Kidney (tissue), 14 donors: Measurements from ENCODE around the gene CDRT4. TPM values are rescaled to one million over a fixed set of nuclear protein-coding genes. Genes with fewer than 3 reads are reported as not detected.

Source experiments
- DNase-seq, 5 donors: peaks; one replicate each; pipeline ENCODE4 v3.0.0-alpha.2; 2013 to 2020
- FAIRE-seq: peaks from 2 replicates; lab custom pipeline; 2012; peaks lifted over from hg19 to GRCh38; lab: Jason Lieb, UNC
- H3K27ac ChIP-seq, 2 donors: one replicate each; pipeline ENCODE4 v1.7.0; 2013; ENCODE audit warnings: low read depth in 2 of 2, low read length in 2 of 2, inconsistent platforms in 1 of 2
- H3K27me3 ChIP-seq: one replicate; pipeline ENCODE4 v1.7.1; 2013; ENCODE audit warnings: low read length, inconsistent platforms; ENCODE audit not compliant: control insufficient read depth, insufficient read depth
- H3K36me3 ChIP-seq, 3 donors: one replicate each; pipeline versions ENCODE4 v1.7.0 to v1.7.1; 2013; ENCODE audit warnings: low read length in 3 of 3, control low read depth in 1 of 3, inconsistent platforms in 1 of 3; ENCODE audit not compliant: insufficient read depth in 3 of 3, control insufficient read depth in 2 of 3
- H3K4me1 ChIP-seq, 3 donors: one replicate each; pipeline versions ENCODE4 v1.7.0 to v1.7.1; 2013; ENCODE audit warnings: low read length in 3 of 3, inconsistent platforms in 1 of 3, low read depth in 1 of 3; ENCODE audit not compliant: control insufficient read depth in 2 of 3, insufficient read depth in 2 of 3
- H3K4me3 ChIP-seq, 3 donors: one replicate each; pipeline versions ENCODE4 v1.7.0 to v1.8.1; 2013; ENCODE audit warnings: low read length in 3 of 3, control low read depth in 1 of 3, inconsistent platforms in 1 of 3
- H3K9ac ChIP-seq, 3 donors: one replicate each; pipeline versions ENCODE4 v1.7.0 to v1.7.1; 2013; ENCODE audit warnings: low read length in 3 of 3, control low read depth in 1 of 3, inconsistent platforms in 1 of 3
- H3K9me3 ChIP-seq, 3 donors: one replicate each; pipeline versions ENCODE4 v1.7.0 to v1.7.1; 2013; ENCODE audit warnings: low read length in 3 of 3, control low read depth in 1 of 3, inconsistent platforms in 1 of 3; ENCODE audit not compliant: control insufficient read depth in 2 of 3, insufficient read depth in 1 of 3
- CTCF ChIP-seq: IDR thresholded peaks from 3 replicates; pipeline ENCODE4 v1.5.1; 2012; ENCODE audit warnings: mild to moderate bottlenecking, moderate library complexity, borderline replicate concordance; ENCODE audit not compliant: insufficient read depth; ENCODE audit errors: extremely low read depth
- intact Hi-C: fragments of 100-400 bp; cut with DNase I; formaldehyde crosslinking; loops from one replicate; pipeline ENCODE4 v1.11.1; 2022
- polyA plus RNA-seq: library from polyadenylated mRNA; stranded (reverse); fragments of 350-450 nt; fragmentation: Illumina TruSeq; extraction: RNeasy Lipid Tissue Mini Kit (QIAGEN cat#74804); gene quantifications from one replicate; pipeline ENCODE4 v1.2.3, GENCODE V29; 2014; ENCODE audit warnings: low read depth, low replicate concordance; ENCODE audit not compliant: insufficient read depth
- total RNA-seq: library from RNA; stranded (reverse); fragmentation: NEBNext Ultra II Directional; extraction: Animal tissue kit (Norgen Biotek cat#: 25700); gene quantifications from one replicate; pipeline ENCODE4 v1.2.1, GENCODE V29; 2021
- donor health status: control.
- donor health status: control.
- donor health status: control.
- donor health status: control.
- donor health status: control.
- donor health status: DM: yes; HTN: yes; CAD: no.
- donor health status: Normal renal cell carcinoma (clear cell type).

Gene CDRT4
- total and polyA plus RNA-seq, 2 donors from 2014 or later, result 4.6 to 8.0 TPM

- peak; percentile 85 for TF ChIP-seq CTCF
- H3K4me3 ChIP-seq, result peak overlapping the region in 1 of 3 donors; percentile 43
- peak overlapping the region in 1 of 3 donors; percentile 69 for H3K9ac ChIP-seq
- no peaks in the 10 kb centered on the region for H3K27me3 ChIP-seq
- no peaks in the 10 kb centered on the region for H3K36me3 ChIP-seq
- FAIRE-seq (no peak), DNase-seq (peak; percentile 89 to 96 (median 93))
- intact Hi-C loops, result loop anchor here (5.0 kb wide), 1 partner anchor 245 kb away; no protein-coding TSS in a partner anchor
- peak overlapping the region; percentile 62 to 71 for H3K27ac ChIP-seq
- H3K9me3 ChIP-seq, result no peaks in the 10 kb centered on the region
- peaks cover 4 to 13% (median 9%) of the 10 kb centered on the region in 3 donors for H3K4me1 ChIP-seq
These were observed 35.1 kb upstream of the CDRT4 start for GRCh38 chr17:15502369-15503112.

GRCh38 chr17:15501793-15502192, 34.4 kb upstream of the CDRT4 start:
- Histone ChIP-seq H3K4me3 (no peak overlapping the region), H3K9me3 (no peaks in the 10 kb centered on the region), H3K4me1 (peaks cover 4 to 13% (median 9%) of the 10 kb centered on the region in 3 donors), H3K27me3 (no peaks in the 10 kb centered on the region), H3K27ac (peak overlapping the region; percentile 62 to 71), H3K9ac (peak overlapping the region in 1 of 3 donors; percentile 51), H3K36me3 (no peaks in the 10 kb centered on the region)
- intact Hi-C loops, result loop anchor here (5.0 kb wide), 1 partner anchor 244 kb away; no protein-coding TSS in a partner anchor
- no peak for TF ChIP-seq CTCF
- DNase-seq (peak in 4 of 5 donors; percentile 58 to 69 (median 68)), FAIRE-seq (no peak)

- no peak overlapping the region for H3K4me3 ChIP-seq
- no peak for TF ChIP-seq CTCF
- no peaks in the 10 kb centered on the region for H3K27me3 ChIP-seq
- no peak overlapping the region for H3K9ac ChIP-seq
- DNase-seq (no peak), FAIRE-seq (no peak)
- H3K27ac ChIP-seq, result peak overlapping the region; percentile 62 to 71
- intact Hi-C loops, result loop anchor here (5.0 kb wide), 1 partner anchor 244 kb away; no protein-coding TSS in a partner anchor
- H3K9me3 ChIP-seq, result no peaks in the 10 kb centered on the region
- no peaks in the 10 kb centered on the region for H3K36me3 ChIP-seq
- peaks cover 4 to 13% (median 9%) of the 10 kb centered on the region in 3 donors for H3K4me1 ChIP-seq
These were observed 33.9 kb upstream of the CDRT4 start for GRCh38 chr17:15501282-15501681.
